Left colon (tissue), 2 donors: ENCODE measurements around the gene EPB41L1. TPM values are rescaled to one million over a fixed set of nuclear protein-coding genes. Genes with fewer than 3 reads are reported as not detected.

ENCODE experiments used
- ATAC-seq: fragments of 200-7000 bp; cut with Tn5 transposase; one replicate; pipeline ENCODE4 v1.9.1; 2020; ENCODE audit warnings: mild to moderate bottlenecking, moderate library complexity
- DNase-seq, 2 donors: peaks; one replicate each; pipeline ENCODE4 v3.0.0-alpha.2; 2020
- intact Hi-C, 2 donors: fragments of 100-400 bp; cut with DNase I in 1 of 2; cut with micrococcal nuclease in 1 of 2; formaldehyde crosslinking; loops; one replicate each; pipeline versions ENCODE4 v1.11.2 to v1.14.0; 2022; cut with DNase I, micrococcal nuclease
- total RNA-seq, 2 donors: library from RNA; stranded (reverse); fragmentation: NEBNext Ultra II Directional; extraction: Animal tissue kit (Norgen Biotek cat#: 25700); gene quantifications; one replicate each; pipeline ENCODE4 v1.2.1, GENCODE V29; 2021
- donor health status: DM: no; HTN: no; CAD: no.
- donor health status: DM: yes; HTN: yes; CAD: no.

EPB41L1 gene
- total RNA-seq, 2 donors from 2014 or later: 60.6 to 63.1 TPM

DNA sequence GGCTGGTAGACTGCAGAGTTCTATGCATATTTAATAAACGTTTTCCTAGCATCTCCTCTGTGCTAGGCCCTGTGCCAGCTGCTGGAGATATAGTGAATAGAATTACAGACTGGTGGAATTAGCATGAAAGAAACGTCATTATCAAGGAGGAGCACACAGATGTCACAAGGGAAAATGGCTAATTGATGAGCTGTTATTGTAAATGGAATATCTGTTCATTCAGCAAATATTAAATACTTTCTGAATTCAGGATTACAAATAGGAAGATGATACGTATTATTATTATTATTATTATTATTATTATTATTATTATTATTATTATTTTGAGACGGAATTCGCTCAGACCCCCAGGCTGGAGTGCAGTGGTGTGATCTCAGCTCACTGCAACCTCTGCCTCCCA, 82.9 kb downstream of the EPB41L1 start:
- ATAC-seq: no peak
- intact Hi-C loops: no loop called here
- no peak for DNase-seq

DNA sequence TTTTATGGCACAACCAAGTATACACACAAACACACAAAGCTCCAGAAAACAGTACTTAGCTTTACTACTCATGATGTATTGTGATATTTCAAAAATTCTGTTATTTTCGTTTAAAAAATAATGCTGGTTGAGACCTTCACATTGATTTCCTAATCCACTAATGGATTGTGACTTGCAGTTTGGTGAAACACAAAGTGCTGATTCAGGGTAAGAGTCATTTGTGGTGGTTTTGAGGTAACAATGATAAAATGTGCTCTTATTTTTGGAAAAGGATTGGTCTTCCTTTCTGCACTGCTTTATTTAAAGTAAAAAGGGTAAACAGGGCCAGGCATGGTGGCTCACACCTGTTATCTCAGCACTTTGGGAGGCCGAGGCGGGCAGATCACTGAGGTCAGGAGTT, 83.6 kb downstream of the EPB41L1 start:
- ATAC-seq (no peak), DNase-seq (no peak)
- intact Hi-C loops: no loop called here

DNA sequence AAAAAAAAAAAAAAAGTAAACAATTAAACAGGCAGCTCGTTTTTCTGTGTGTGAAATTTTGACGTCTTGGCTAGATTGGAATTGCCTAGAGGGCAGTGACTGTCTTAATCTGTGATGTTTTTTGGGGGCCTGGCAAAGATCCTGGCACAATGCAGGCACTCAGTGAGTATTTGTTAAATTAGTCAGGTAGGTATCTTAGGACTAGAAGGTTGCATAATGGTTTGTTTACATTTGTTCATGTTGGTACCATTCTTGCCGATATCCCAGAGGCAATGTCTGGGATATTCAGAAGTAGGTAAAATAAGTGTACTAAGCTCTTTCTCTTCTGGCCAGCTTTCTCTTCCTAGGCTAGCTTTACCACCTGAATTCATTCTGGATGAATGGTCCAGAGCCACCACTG, 84.2 kb downstream of the EPB41L1 start:
- intact Hi-C loops: no loop called here

DNA sequence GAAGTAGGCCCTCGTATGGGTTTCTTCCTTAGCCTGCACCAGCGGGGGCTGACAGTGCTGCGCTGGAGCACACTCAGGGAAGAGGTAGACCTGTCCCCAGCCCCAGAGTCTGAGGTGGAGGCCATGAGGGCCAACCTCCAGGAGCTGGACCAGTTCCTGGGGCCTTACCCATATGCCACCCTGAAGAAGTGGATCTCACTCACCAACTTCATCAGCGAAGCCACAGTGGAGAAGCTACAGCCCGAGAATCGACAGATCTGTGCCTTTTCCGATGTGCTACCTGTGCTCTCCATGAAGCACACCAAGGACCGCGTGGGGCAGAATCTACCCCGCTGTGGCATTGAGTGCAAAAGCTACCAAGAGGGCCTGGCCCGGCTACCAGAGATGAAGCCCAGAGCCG, 85.5 kb downstream of the EPB41L1 start:
- intact Hi-C loops: no loop called here
- no peak for DNase-seq
- ATAC-seq: no peak

More for the DNA sequence above, 84.2 kb downstream of the EPB41L1 start:
- ATAC-seq: no peak
- no peak for DNase-seq

DNA sequence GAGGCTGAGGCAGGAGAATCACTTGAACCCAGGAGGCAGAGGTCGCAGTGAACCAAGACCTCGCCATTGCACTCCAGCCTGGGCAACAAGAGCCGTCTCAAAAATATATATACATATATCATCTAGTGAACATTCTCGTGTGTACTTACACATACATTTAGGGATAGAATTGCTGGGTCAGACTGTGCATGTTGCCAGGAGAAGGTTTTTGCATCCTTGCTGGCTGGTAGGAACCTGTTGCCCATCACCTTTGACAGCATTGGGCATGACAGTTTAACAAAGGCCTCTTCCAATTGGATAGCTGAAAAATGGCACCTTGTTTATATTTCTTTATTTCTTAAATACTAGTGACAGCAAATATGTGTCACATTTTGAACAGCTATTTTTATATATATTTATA, 87.1 kb downstream of the EPB41L1 start:
- DNase-seq (no peak), ATAC-seq (no peak)
- intact Hi-C loops: no loop called here

DNA sequence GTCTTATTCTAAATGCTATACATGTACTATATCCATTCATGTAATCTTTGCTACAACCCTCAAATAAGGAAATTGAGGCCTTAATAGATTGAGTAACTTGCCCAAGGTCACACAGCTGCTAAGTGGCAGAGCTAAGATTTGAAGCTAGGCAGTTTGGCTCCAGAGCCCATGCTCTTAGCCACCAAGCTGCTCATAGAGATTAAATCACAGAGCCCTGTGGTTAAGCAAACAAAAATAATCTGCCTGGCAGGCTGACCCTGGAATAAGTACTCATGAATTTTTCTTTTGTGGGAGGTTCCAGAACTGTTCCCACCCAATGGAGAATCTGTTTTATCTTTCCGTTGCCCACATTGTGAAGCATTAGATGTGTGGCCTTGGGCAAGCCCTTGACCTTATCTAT, 89.2 kb downstream of the EPB41L1 start:
- ATAC-seq (no peak), DNase-seq (no peak)
- intact Hi-C loops: no loop called here

DNA sequence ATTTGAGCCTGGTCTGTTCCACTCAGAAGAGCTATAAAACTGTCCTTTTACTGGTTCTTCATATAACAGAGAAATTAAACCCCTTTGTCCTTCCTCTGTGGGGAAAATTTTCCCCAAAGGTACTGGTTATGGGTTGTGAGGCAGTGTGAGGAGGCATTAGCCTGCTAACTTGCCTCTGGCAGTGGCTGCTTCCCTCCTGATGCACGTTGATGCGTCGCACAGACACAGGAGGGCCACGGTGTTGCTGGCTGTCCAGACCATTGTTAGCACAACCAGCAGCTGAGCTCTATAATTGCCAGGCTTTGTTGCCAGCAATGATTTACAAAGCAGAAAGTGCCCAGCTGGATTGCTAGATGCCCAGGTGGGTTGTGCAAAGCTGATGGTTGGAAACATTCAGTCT, 91.9 kb downstream of the EPB41L1 start:
- DNase-seq: no peak
- intact Hi-C loops: no loop called here
- no peak for ATAC-seq

DNA sequence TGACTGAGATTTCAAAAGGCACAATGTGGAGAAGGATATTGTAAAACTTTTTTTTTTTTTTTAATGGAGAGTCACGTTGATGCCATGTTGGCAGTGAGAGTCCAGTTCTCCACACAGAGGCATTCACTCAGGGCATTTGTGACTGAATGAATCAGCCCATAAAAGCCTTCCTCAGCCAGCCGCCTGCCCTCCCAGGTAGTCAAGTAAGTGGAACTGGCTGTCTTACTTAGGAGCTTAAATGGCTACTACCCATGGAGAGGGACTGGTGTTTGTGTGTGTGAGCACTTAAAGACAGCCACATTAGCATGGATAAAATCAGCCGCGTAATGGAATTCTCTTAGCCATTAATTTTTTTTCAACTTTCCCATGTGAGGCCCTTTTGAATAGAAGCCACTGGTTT, 94.3 kb downstream of the EPB41L1 start:
- intact Hi-C loops: no loop called here
- DNase-seq (no peak), ATAC-seq (no peak)

DNA sequence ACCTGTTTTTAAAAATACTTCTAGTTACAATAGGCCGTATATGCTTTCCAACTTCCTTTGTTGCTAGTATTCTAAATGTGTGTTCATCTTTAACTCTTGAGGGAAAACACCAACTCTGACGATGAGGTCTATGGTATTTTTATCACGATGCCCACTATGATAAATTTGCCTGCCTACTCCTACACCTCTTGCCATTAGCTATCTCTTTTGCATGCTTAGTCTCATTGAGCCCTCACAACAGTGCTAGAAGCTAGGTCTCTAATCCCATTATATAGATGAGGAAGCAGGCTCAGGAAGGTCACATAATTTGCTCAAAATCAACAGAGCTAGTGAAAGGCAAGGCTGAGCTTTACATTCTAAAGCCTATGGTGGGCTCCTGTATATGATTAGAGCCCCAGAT, 94.9 kb downstream of the EPB41L1 start:
- intact Hi-C loops: no loop called here
- ATAC-seq (no peak), DNase-seq (no peak)

DNA sequence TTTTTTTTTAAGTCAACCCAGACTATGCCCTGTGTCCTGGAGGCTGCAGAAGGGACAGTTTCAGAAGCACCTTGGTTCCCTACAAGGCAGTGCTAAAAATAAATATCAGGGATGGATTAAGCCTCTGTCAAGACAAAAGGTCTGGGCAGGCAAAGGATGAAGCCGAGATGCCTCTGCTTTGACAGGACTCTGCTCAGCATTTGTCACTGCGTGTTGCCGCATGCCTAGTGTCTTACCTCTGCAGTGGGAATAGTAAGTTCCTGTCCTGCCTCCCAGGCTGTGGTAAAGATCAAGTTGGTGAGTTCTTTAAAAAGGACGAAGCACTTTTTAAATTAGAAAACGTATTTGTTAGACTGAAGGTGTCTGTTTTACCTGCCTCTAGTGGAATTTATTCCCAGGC, 96.9 kb downstream of the EPB41L1 start:
- DNase-seq: no peak
- no peak for ATAC-seq
- intact Hi-C loops: no loop called here

DNA sequence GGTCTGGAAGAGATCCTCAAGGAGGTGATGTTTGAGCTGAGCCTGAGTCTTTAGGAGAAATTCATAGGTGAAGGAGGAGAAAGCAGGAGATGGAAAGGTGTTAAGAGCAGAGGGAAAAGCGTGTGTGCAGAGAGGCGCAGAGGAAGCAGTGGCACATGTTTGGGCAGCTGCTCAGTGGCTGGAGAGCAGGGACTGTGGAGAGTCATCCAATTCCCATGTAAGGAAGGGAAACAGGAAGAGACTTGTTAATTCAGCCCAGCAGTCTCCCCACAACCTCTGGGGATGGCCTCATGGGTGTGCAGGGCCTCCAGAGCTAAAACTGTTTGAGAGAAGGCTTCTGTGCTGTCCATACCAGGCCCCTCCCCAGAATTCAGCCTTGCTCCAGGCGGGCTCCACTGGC, 98.0 kb downstream of the EPB41L1 start:
- ATAC-seq: no peak
- intact Hi-C loops: no loop called here
- DNase-seq: no peak

DNA sequence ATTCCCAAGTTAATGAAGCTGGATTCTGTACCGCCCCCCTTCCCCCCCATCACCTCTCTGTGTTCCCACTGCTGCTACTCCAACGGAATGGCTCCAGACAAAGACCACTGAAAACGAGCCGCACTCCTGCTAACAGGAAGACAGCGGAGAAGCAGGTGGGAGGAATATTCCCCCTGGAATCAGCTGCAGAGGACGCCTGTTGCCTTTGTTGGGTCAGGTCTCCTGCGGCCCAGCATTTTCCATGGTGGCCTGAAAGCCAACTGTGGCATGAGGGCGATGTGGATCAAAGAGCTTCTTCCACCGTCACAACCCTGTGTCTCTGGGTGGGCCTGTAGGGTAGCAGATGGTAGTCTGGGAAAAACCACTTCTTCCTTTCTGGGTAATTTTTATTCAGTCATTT, 98.5 kb downstream of the EPB41L1 start:
- intact Hi-C loops: no loop called here
- no peak for DNase-seq

DNA sequence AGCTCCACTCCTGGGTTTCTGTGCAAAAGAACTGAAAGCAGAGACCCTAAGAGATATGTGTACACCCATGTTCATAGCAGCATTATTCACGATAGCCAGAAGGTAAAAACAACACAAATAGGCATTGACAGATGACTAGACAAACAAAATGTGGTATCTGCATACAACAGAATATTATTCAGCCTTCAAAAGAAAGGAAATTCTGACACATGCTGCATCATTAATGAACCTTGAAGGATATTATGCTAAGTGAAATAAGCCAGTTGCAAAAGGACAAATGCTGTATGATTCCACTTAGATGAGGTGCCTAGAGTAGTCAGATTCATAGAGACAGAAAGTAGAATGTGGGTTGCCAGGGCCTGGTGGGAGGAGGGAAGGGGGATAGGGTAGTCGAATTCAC, 99.5 kb downstream of the EPB41L1 start:
- DNase-seq (no peak), ATAC-seq (no peak)
- intact Hi-C loops: no loop called here

More for the DNA sequence above, 98.5 kb downstream of the EPB41L1 start:
- ATAC-seq: no peak

DNA sequence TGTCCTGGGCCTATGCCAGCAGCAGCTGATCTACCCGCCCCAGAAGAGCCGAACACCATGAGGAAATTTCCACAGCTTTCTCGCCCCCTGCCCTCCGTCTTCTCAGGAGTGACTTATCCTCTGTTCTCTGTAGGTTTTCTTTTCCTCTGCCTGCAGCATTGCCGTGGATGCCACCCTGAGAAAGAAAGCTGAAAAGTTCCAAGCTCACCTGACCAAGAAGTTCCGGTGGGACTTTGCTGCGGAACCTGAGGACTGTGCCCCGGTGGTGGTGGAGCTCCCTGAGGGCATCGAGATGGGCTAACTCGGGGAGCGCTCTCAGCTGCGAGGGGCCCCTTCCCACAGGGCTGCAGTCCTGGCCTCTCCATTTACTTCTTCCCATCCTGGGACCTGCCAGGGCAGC, 100.9 kb downstream of the EPB41L1 start:
- ATAC-seq (no peak), DNase-seq (no peak)
- intact Hi-C loops: no loop called here

DNA sequence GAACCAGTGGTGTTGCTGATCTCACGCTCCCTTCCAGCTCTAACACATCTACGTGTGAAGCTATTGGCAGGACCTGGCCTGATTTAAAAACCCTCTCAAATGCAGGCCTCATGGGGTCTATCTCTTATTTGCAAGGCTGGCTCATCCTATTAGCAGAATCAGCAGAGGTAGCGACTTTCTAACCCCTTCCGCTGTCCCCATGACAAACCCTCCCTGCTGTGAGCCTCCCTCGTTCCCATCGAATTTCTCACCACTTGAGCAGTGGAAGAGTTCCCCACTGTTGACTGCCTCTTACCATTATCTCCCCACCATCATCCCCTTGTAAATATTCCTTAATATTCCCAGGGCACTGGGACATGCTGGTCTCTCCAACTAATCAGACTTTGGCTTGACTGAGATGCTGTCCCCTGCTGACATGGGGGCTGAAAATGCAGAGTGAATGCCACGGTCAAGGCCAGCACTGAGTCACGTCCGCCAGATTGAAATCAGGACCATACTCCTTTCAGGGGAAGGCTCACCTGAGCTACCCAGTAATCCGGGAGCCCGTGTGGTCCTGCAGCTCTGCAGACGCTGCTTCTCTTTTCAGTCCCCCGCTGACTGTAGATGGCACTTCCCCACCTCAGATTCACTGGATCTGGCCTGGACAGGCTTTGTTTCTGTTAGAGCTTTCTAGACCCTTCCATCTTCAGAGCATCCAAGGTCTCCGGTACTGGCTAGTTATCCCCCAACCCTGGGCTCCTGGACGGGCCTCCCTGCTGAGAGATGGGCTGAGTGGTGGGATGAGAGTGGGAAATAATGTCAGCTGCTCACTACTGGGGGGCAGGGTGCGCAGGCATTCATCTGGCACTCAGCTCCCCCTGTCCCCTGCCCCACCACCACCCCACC, 104.9 kb downstream of the EPB41L1 start:
- DNase-seq: no peak
- no peak for ATAC-seq
- intact Hi-C loops: no loop called here

DNA sequence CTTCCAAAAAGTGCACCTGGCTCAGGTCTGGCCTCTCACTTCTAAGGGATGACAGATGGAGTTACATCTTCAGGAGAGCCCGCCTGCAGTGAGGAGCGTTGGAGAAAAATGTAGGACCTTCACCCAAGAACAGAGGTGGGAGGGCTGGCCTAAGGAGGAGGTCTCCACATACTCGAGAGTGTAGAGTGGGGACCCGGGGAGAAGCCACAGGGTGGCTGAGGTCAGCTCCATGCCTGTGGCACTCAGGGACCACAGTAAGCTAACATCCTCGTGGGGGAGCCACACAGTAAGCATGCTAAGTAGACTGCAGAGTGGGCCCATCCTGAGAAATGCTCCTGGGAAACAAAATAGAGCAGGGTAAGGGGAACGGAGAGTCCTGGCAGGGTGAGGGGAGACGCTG, 105.8 kb downstream of the EPB41L1 start:
- no peak for DNase-seq

DNA sequence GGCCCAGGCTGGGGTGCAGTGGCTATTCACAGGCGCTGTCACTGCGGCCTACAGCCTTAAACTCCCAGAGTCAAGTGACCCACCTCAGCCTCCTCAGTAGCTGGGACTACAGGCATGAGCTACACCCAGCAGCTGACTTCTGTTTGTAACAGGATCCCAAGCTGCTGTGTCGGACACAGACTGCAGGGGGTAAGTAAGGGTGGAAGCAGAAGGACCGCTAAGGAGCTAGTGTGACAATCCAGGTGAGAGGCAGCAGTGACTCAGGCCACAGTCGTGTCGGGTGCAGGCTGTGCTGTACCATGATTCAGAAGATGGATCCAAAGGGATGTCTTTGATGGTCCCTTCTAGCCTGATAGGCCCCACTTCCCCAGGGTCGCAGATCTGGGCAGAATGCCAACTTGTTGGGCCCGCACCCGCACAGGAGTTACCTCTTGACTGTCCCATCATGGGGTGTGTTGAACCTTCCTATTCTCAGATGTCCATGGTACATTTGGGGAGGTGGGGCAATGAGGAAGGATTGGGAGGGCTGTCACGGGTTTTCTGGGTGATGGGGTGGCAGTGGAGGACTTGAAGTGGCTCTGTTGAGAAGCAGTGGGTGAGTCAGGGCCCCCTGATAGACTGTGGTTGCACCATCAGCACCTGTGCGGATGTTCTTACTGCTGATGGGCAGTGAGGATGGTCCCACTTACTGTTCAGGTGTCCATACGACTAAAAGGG, 107.0 kb downstream of the EPB41L1 start:
- intact Hi-C loops: no loop called here
- no peak for ATAC-seq
- DNase-seq: no peak

More for the DNA sequence above, 105.8 kb downstream of the EPB41L1 start:
- intact Hi-C loops: no loop called here
- ATAC-seq: no peak

DNA sequence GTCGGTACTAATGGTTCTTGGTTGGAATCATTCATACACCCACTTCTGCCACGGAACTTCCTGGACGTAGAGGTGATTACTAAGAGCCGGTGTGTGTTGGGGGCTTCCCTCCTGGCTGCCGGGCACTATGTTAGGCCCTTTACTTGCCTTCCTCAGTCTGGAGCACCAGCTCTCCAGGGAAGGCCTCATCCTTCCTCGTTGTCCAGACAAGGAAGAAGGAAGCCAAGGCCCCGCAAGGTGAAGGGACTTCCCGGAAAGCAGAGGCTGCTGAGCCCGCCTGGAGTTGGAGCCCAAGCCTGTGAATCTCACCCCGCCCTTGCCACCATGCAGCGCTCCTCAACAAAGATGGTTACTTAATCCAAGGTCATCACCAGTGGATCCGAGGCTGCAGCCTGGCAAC, 107.9 kb downstream of the EPB41L1 start:
- ATAC-seq (no peak), DNase-seq (no peak)
- intact Hi-C loops: no loop called here

DNA sequence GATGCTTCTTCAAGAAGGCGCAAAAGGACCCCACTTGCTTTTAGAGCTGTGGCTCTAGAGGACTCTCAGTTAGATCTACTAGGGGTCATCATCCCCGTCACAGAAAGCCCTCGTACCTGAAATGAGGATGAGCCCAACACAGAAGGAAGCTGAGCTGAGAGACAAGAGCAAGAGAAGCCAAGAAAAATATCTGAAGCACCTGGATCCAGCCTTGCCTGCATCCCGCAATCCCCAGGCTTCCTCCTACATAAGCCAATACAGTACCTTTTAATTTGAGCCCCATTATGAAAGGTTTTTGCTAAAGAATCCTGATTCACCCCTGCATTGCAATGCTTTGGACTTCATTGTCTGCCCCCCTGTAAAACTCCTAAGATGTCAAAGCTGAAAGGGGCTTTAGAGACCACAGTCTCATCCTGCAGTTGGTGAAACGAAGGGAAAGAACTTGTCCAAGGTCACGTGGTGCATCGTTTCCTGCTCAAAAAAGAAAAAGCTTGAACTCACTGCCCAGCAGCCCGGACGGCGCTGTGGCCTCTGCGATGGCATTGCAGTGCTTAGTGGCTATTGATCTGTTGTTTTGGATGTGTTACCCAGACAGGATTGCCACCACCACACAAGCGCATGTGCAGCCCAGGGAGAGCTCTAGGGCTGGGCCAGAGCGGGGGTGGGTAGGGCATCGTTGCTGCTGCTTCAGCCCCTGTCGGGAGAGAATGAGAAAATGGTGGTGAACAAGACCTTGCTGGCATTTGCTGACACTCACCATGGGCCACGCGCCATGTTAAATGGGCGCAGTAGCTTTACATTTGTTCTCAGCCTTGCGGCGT, 110.1 kb downstream of the EPB41L1 start:
- intact Hi-C loops: no loop called here
- DNase-seq (no peak), ATAC-seq (no peak)

DNA sequence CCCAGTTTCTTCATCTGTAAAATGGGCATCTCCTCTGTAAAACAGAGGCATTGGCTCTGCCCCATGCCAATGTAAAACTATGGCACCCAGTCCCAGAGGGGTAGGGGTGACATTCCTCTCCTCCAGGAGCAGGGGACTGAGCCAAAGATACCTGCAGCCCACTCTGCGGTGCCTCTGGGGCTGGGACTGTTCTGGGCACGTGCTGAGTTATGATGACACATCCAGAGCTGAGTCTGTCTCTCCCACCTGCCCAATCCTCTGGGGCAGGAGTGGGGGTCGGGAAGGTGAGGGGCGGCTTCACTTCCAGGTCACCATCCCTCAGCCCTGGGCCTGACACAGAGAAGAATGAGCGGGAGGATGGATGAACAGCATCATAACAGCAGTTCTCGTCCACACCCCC, 111.6 kb downstream of the EPB41L1 start:
- intact Hi-C loops: no loop called here
- ATAC-seq (no peak), DNase-seq (no peak)
